ENCODE results near the gene PCBP4.
"Not testable (repeated sequence)": the region's sequence is repeated elsewhere in the genome, so short reads cannot be mapped to it uniquely, and the experiment has no call there.

Gene PCBP4

DNA sequence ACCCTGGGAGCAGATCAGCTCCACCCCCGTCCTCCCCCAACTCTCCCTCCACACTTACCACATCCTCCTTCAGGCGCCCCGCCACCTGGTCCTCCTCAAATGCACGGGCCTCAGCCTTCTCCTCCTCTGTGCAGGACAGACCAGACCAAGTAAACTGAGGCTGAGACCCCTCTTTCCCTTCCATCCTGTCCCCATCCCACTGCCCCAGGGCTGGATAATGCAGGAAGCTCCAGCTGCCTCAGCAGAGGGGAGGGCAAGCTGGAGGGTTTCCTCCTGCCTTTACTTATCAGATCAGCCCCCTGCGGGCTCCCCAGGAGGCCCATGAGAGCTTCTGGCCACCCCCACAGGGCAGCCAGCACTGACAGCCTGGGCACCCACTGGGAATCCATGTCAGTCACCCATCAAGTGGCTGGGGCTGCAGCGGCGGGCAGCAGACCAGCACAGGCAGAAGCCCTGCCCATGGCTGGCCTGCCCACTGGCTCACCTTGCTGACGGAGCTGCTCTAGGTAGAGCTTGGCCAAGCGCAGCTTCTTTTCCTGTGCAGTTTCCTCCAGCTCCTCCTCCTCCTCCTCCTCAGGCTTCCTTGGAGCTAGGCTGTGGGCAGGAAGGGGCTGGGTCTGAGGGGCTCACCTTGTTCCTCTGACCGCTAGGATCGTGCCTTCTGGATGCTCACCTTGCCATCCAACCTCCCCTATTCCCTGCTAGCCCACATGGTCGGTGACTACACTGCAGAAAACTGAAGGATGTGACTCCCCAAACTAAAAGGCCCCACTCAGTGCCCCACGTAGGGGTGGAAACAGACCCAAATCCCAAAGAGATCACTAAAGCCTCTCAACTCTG is 29.4 kb downstream of the PCBP4 start:
- DNase-seq, result no peak

DNA sequence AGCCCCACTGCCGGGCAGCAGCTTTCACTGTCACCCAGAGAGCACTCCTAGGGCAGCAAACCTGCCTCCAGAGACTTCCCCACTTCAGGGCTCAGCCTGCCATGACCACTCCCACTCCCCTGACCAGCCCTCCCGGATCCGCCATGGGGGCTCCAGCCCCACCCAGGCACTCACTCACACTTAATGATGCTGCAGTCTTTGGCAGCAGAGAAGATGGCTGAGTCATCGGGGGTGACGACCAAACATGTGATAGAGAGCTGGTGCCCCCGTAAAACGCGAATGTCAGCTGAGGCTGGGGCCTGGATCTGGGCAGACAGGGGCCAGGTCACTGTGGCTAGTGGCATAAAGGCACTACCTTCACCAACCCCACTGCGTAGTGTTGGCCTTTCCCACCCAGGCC is 30.2 kb downstream of the PCBP4 start:
- no peak for DNase-seq

DNA sequence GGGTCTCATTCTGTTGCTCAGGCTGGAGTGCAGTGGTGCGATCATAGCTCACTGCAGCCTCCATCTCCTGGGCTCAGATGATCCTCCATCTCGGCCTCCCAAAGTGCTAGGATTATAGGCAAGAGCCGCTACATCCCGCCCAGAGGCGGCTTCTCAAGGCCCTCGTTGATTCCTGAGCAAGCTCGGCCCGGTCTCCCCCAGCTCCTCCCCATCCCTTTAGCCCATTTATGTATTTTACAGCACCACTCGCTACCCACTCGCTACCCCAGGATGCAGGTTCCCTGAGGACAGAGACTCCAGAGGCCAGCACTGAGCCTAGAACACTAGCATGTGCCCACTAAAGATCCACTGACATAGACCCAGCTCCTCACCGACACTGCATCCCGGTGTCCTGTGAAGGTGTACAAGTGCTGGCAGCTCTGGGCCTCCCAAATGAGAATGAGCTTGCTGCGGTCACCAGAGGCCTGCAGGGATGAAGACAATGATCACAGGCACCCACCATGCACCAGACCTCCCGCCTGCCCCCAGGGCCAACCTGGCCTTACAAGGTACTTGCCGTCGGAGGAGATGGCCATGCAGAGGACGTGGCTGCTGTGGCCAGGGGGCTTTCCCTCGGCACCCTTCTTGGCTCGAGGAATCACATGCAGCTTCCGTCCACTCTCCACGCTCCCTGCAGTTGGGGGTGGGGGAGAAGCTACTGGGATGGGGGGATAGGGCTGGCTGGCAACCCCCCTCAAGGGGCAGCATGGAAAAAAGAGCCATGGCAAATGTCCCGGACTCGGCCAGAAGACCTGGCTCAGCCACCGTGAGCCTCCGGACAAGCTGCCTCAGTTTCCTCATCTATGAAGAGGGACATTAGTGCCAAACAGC is 31.1 kb downstream of the PCBP4 start:
- no peak for DNase-seq

DNA sequence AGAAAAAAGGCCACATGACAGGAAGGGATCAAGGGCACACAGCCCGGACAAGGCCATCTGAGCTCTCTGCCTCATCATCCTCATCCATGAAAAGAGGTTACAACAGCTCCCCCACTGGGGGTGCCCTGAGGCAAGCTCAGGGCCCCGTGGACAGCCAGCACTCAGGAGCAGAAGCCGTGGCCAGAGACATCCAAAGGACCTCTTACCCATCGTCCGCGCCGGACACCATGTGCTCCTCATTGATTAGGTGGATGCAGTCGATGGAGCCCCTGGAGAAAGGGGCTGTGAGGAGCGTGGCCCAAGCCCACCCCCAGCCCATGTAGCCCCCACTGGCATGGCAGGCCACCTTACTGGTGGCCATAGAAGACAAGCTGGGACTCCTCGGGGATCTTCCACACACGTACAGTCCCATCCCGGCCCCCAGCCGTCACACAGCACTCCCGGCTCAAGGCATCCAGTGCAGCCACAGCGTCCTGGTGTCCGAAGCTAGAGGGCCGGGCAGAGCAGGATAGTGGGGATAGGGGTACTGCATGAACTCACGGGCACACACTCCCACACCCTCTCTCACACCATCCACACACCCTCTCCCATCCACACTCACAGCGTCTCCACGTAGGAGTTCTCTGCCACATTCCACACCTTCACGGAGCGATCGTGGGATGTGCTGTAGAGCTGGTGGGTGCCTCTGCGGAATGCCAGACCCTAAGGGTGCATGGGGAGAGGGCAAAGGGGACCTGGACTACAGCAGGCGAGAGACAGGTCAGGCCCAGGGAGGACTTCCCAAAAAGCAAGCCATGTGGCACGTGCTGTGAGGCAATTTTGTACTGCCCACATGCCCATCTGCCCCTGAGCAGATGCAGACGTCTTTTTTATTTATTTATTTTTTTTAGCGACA is 32.0 kb downstream of the PCBP4 start:
- DNase-seq, result no peak

DNA sequence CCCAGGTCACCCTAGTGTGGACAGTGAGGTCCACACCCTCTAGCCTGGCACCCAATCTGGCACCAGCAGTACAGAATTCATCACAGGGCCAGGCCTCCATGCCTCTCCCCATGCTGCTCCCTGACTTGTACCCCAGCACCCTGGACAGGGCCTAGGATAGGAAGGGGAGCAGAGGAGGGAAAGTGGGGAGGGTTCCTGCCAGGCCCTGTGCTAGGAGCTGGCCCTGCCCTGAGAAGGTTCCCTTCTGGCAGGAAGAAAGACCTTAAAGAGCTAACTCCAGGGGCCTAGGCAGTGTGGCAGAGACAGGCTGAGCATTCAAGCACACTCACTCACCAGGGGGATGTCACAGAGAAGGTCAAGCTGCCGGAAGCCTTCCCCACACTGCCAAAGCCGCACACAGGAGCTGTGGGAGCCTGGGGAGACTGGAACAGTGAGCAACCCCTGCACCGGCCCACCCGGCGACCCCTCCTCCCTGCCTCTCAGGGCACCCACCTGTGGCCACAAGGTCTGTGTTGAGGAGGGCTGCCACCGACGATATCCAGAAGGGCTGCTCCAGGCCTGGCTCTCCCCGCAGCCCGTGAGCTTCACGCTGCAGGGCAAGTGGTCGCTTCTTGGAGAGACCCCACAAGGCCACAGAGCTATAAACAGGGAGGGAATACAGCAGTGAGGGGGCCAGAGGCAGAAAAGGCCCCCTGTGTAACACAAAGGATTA is 33.0 kb downstream of the PCBP4 start:
- DNase-seq, result no peak

DNA sequence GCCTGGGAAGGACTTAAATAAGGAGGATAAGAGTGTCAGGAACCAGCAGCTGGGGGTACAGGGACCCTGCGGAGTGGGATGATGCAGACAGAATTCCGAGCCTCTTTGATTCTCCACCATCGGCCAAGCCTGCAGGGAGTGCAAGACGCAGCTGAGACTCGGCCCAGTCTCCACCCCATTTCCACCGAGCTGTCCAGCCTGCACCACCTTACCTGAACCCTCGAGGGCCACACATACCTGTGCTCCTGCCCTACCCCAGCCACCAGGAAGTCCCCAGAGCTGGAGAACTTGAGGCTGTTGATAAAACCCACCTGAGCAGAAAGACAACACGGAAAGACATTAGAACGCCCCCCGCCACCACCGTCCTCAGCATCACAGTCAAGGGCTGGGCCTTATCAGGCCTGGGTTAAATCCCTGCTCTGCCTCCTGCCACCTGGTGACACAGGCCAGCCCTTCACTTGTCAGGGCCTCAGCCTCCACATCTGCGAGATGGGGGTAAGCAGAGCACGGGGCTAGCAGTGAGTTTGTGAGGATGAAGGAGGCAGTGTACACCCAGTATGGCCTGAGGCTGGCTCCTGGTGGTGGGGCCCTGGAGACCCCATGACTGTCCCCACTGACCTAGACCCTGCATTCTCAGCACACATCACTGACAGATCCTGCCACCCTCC is 33.6 kb downstream of the PCBP4 start:
- DNase-seq, result no peak

DNA sequence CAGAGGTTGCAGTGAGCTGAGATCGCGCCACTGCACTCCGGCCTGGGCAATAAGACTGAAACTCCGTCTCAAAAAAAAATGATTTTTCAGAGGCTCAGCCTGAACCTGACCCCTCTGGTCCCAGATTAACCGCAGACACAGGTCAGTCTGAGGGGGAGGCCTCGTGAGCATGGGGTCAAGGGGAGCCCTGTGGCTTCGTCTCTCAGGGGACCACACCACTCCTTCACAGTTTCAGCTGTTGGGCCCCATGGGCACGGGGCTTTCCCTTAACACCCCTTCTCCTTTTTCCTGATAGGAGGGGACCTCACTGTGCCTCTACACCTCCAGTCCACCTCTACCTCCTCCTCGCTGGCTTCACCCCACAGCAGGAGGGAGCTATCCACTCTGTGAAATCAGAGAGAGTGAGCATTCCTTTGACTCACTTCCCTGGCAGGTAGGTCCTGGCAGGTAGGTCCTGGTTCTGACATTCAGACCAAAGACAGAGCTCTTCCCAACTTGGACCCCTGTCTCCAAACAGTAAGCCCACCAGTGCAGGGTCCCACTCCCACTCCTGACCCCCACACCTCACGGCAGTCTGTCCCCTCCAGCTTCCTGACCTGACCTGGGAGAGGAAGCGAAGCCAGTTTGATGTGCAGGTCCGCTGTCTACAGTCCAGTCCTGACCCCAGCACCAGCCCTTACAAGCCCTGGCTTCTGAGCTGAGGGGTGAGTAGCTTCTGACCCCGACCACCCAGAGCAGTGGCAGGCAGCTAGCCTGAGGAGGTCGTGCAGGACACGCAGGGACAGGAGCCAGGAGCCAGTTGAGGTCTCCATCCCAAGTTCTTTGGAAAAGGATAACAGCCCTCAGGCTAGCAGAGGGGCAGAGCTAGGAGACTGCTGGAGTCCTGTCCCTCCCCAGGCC is 34.5 kb downstream of the PCBP4 start:
- no peak for DNase-seq

DNA sequence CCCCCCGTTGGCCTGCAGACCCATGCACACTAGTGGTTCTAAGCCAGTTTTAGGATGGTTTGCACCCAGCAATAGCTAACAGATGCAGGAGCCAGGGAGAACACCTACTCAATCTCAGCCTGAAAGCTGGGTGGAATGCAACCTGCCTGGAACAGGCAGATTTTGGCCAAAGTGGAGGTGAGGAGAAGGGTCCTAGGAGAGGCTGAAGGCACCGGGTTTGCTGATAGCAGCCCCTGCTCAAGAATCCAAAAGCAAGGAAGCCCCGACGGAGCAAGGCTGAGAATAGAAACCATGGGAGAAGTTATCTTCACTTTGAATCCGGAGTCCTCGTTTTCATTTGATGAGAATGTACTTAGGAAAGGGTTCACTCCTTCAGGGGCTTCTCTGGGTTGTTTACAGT is 35.5 kb downstream of the PCBP4 start:
- DNase-seq, result no peak

DNA sequence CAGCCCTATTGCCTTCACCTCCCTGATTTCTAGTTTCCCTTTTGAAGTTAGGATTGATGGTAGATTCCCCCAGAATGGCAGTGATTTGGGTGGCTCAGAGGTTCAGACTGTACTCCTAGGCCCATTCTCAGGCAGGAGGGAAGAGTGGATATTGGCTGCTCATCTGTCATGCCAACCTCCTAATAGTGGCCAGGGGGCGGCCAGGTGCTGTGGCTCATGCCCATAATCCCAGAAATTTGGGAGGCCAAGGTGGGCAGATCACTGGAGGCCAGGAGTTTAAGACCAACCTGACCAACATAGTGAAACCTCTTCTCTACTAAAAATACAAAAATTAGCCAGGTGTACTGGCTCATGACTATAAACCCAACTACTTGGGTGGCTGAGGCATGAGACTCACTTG is 36.8 kb downstream of the PCBP4 start:
- no peak for DNase-seq

DNA sequence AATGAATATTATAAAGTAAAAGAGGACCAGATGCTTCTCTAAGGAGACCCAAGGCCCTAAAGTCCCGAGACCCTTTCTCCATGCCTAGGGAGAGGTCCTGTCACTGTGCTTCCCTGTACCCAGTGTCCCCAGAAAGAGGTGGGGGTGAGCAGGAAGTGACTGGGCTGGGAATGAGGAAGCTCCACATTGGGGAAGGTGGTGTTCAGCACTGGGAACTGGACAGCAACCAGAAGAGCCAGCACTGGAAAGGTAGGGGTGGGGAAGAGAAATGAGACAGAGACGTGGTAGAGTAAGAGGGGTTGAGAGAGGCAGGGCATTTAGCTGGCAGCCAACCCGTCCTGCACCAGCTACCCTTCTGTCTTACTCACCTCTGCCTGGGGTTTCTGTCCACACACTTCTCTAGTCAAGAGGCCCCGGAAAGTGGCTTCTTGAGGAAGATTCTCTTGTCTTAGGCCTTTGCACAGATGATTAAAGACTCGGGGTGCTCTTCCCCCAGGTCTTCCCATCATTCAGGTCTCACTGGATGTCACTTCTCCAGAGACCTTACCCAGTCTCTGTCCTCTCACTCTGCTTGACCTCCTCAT is 37.7 kb downstream of the PCBP4 start:
- DNase-seq, result no peak

DNA sequence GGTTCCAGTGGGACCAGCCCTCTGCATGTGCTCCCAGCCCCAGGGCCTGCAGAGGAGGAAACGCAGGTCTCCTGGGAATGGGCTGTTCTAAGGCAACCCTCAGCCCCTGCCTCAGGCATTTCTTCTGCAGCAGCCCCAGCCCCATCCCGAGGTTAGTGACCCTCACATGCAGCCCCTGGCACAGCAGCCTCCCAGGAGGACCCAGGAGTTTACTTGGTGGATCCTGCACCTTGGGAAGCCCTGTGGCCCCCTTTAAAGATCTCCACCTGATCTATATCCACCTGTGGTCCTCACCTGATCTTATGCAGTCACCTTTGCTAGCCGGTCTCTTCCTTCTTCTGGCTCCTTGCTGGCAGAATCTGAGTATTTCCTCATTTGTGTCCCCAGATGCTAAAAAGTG is 38.3 kb downstream of the PCBP4 start:
- not testable (repeated sequence) for DNase-seq

DNA sequence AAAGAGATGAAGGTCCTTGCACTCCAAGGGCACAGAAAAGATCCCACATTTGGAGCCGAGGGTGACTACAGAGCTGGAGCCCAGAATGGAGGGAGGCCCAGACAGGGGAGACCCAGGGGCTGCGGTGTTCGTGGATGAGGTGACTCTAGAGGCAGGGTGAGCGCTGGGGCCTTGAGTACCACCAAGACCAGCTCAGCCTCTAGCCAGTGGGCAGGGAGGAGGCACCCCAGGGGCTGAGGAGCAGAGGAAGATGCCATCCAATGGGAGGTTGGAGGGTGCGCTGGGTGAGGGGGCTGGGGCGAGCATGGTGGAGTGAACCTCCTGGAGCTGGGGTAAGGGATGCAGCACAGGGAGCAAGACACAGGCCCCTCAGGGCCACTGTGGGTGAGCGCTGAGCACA is 38.8 kb downstream of the PCBP4 start:
- DNase-seq, result no peak

DNA sequence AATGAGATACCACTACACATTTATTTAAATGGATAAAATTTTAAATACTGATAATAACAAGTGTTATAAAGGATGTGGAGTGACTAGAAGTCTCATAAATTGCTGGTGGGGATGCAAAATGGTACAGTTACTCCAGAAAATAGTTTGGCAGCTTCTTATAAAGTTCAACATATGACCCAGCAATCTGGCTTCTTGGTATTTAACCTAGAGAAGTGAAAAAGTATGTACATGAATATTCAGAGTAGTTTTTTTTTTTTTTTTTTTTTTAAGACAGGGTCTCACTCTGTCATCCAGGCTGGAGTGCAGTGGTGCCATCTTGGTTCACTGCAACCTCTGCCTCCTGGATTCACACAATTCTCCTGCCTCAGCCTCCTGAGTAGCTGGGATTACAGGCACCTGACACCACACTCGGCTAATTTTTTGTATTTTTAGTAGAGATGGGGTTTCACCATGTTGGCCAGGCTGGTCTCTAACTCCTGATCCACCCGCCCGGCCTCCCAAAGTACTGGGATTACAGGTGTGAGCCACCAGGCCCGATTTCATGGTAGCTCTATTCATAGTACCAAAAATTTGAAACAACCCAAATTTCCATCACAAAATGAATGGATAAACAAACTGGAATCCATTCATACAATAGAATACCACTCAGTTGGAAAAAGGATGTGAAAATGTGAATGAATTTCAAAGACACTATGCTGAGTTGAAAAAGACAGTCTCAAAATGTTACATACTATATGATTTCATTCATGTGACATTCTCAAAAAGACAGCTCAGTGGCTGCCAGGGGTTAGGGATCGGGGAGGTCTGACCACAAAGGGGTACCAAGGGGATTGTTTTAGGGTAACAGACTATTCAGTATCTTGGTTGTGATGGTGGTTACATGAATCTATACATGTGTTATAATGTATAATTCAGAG is 39.9 kb downstream of the PCBP4 start:
- DNase-seq, result no peak

DNA sequence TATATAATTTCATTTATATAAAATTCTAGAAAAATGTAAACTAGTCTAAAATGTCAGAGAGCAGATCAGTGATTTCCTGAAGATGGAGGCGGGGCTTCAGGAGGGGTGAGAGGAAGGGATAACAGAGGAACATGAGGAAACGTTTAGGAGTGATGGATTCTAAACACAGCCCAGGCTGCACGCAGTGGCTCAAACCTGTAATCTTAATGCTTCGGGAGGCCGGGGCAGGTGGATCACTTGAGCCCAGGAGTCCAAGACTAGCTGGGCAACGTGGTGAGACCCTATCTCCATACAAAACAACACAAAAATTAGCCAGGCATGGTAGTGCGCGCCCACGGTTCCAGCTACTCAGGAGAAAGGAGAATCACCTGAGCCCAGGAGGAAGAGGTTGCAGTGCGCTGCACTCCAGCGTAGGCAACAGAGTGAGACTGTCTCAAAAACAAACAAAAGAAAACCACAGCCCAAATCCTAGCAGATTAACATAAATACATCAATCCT is 46.1 kb downstream of the PCBP4 start:
- no peak for DNase-seq

DNA sequence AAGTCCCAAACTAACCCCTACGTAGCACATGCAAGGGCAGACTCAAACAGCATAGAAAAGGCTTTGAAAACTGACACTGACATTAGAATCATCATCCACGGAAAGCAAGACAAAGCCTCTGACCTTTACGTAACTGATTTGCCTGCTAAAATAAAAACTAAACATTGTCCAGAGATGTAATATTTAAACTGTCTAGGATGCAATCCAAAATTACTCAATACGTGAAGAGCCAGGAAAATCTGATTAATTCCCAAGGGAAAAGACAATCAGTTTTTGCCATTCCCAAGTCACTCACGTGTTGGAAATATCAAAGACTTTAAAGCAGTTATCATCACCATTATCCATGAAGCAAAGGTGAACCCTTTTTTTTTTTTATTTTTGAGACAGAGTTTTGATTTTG is 50.8 kb downstream of the PCBP4 start:
- no peak for DNase-seq

DNA sequence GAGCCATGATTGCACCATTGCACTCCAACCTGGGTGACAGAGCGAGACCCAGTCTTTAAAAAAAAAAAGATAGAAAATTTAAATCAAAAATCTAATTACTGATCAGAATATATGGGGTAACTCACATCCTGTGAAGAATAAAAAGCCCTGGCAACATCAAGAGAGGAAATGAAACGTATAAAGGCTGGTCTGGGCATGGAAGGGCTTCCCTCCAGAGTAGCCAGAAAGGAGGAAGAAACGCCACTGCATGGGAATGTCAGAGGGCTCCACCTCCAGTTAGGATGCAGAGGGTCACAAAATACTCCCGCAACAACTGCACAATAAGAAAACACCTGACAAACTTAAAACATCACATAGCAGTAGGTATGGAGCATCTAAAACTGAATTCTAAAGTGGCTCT is 59.2 kb downstream of the PCBP4 start:
- no peak for DNase-seq

All from activated CD4-positive, CD25-positive, alpha-beta regulatory T cell treated with anti-CD3 and anti-CD28 coated beads, Interleukin-2, amount 50 U/mL, for 72 hours (primary cell).